MM.1S (cell line): ENCODE results near the gene ORC4.

Source experiments
- EZH2 ChIP-seq: fragments of 300-600 bp; sonication (generic); optimal IDR thresholded peaks from 2 replicates; pipeline ENCODE3; 2017; ENCODE audit warnings: low read depth, mild to moderate bottlenecking, antibody characterized with exemption, low read length, mixed read lengths
- EZH2phosphoT487 ChIP-seq: fragments of 300-600 bp; sonication (generic); IDR thresholded peaks from 2 replicates; pipeline ENCODE4 v1.6.1; 2018; ENCODE audit warnings: antibody characterized with exemption, low read length
- TF ChIP-seq, protein P1 (sequence below): fragments of 300-600 bp; sonication (generic); IDR thresholded peaks from 2 replicates; pipeline ENCODE4 v1.5.1; 2016; ENCODE audit warnings: antibody characterized with exemption, low read length, mixed read lengths

DNA sequence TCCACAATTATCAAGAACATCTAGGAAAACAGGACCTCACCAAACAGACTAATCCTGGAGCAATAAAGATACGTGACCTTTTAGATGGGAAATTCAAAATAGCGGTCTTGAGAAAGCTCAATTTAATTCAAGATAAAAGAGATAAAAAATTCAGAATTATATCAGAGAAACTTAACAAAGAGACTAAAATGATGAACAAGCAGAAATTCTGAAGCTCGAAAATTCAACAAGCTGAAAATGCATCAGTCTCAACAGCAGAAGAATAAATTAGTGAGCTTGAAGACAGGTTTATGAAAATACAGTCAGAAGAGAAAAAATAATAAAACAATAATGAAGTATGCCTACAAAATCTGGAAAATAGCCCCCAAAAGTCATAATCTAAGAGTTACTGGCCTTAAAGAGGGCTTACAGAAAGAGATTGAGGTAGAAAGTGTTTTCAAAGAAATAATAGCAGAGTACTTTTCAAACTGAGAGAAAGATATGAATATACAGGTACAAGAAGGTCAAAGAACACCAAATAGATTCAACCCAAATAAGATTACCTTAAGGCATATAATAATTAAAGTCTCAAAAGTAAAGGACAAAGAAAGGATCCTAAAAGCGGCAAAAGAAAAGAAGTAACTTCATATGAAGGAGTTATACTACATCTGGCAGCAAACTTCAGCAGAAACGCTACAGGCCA is 13.2 kb downstream of the ORC4 start:
- TF ChIP-seq, protein P1, sequence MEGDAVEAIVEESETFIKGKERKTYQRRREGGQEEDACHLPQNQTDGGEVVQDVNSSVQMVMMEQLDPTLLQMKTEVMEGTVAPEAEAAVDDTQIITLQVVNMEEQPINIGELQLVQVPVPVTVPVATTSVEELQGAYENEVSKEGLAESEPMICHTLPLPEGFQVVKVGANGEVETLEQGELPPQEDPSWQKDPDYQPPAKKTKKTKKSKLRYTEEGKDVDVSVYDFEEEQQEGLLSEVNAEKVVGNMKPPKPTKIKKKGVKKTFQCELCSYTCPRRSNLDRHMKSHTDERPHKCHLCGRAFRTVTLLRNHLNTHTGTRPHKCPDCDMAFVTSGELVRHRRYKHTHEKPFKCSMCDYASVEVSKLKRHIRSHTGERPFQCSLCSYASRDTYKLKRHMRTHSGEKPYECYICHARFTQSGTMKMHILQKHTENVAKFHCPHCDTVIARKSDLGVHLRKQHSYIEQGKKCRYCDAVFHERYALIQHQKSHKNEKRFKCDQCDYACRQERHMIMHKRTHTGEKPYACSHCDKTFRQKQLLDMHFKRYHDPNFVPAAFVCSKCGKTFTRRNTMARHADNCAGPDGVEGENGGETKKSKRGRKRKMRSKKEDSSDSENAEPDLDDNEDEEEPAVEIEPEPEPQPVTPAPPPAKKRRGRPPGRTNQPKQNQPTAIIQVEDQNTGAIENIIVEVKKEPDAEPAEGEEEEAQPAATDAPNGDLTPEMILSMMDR, result no peak
- TF ChIP-seq EZH2, result no peak
- TF ChIP-seq EZH2phosphoT487, result no peak
